HK-2 (cell line): ENCODE data around the gene ABCA3.
"Not testable (repeated sequence)": the region's sequence is repeated elsewhere in the genome, so short reads cannot be mapped to it uniquely, and the experiment has no call there.

Experiments used
- DNase-seq: peaks from one replicate; pipeline ENCODE4 v3.0.0-alpha.2; 2018; ENCODE audit not compliant: unreplicated experiment

The ABCA3 gene

GRCh38 chr16:2256531-2257140 is 83.9 kb downstream of the ABCA3 start:
- no peak for DNase-seq

- no peak for DNase-seq
Measured at GRCh38 chr16:2253293-2253692, 87.2 kb downstream of the ABCA3 start.

- DNase-seq, result no peak
Measured at GRCh38 chr16:2252806-2253148, 87.8 kb downstream of the ABCA3 start.

GRCh38 chr16:2251296-2252111 is 89.0 kb downstream of the ABCA3 start, which contains the start of gene ECI1:
Gene ECI1, minus strand, starts transcription at chr16:2251587. Its CDS starts 21 bp downstream, at chr16:2251566.
- DNase-seq, result peak; percentile 93

GRCh38 chr16:2250652-2251295 is 89.8 kb downstream of the ABCA3 start:
- DNase-seq, result no peak

GRCh38 chr16:2246301-2246885 is 94.1 kb downstream of the ABCA3 start:
- DNase-seq, result no peak

GRCh38 chr16:2244926-2245795 is 95.4 kb downstream of the ABCA3 start:
- DNase-seq, result no peak

GRCh38 chr16:2244301-2244700 is 96.2 kb downstream of the ABCA3 start:
- DNase-seq, result no peak

- DNase-seq, result no peak
Measured at GRCh38 chr16:2243781-2244180, 96.7 kb downstream of the ABCA3 start.

GRCh38 chr16:2243031-2243528 is 97.4 kb downstream of the ABCA3 start:
- DNase-seq, result no peak

- no peak for DNase-seq
Measured at GRCh38 chr16:2242598-2242997, 97.9 kb downstream of the ABCA3 start.

GRCh38 chr16:2240331-2240730 is 100.2 kb downstream of the ABCA3 start:
- DNase-seq, result not testable (repeated sequence)

GRCh38 chr16:2238838-2239675 is 101.5 kb downstream of the ABCA3 start:
- no peak for DNase-seq

- DNase-seq, result no peak
Measured at GRCh38 chr16:2238150-2238837, 102.2 kb downstream of the ABCA3 start.

- no peak for DNase-seq
Measured at GRCh38 chr16:2237493-2238149, 102.9 kb downstream of the ABCA3 start.

GRCh38 chr16:2237102-2237482 is 103.4 kb downstream of the ABCA3 start:
- DNase-seq, result no peak

GRCh38 chr16:2236337-2237101 is 104.0 kb downstream of the ABCA3 start, which contains the start of gene DNASE1L2:
Gene DNASE1L2, plus strand, starts transcription at chr16:2236444. Its CDS starts 373 bp downstream, at chr16:2236817.
- no peak for DNase-seq

- DNase-seq, result no peak
Measured at GRCh38 chr16:2235695-2236336, 104.7 kb downstream of the ABCA3 start.
